Head of caudate nucleus (tissue), 42 donors: ENCODE measurements around the gene STARD4.
A peak's percentile ranks its signal among the peaks of the same experiment; 100 is the strongest.

Experiments used
- DNase-seq, 42 donors: peaks; one replicate each; pipeline versions ENCODE4 v3.0.0 to v3.0.0-alpha.2; 2020 to 2021; ENCODE audit warnings: mixed read lengths in 7 of 42
- intact Hi-C: fragments of 100-400 bp; cut with DNase I; formaldehyde crosslinking; loops from one replicate; pipeline ENCODE4 v1.15.0; 2022

Gene STARD4

DNA sequence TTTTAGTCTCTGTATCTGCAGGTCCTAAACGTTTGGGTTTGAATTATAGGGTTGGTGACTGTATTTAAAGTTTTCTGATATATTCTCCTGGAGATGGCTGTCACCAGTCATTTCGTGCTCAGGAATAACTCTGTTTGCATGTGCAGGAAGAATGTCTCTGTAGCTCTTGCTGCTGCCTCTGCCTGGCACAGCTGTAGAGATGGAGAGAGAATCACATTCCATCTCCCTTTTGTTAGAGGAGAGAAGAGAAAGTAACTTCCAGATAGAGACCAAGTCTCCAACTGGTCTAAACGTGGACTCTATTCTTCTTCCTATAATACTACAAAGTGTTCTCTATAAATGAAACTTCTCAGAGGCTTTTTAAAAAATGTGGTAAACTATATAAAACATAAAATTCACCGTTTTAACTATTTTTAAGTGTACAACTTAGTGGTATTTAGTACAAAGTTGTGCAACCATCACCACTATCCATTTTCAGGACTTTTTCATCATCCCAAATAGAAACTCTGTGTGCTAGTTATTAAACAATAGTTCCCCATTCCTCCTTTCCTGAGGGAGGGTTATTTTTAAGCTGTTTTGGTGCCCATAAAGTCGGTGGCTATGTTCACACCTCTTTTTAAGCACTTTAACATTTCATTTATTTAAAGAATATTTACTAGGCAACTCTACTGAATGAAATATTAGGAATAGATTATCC is 20.7 kb upstream of the STARD4 start:
- intact Hi-C loops: no loop called here

DNA sequence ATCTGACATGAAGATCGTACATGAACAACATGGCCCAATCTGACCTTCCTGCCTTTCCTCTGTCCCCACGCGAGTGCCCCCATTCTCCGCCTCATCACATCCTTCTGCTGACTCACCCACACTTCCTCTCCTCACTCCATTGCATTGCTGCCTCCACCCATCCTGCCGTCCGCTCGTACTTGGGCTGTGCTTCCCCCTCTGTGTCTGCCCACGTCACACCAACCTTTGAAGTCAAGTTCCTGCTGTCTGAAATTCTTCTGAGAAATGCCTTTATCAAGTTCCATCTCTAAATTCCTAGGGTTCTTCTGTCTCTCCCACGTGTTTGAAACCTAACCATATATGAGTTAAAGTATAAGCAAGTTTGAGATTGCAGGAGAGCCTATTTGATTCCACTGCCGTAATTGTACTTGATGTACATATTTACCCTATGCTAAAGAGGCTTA is 18.0 kb upstream of the STARD4 start:
- DNase-seq: peak in 18 of 42 donors; percentile 4 to 58 (median 24)
- intact Hi-C loops: no loop called here

More for the DNA sequence above, 20.7 kb upstream of the STARD4 start:
- no peak for DNase-seq

- DNase-seq: no peak
- intact Hi-C loops: no loop called here
Observed at GRCh38 chr5:111528056-111528455, 15.7 kb upstream of the STARD4 start.

DNA sequence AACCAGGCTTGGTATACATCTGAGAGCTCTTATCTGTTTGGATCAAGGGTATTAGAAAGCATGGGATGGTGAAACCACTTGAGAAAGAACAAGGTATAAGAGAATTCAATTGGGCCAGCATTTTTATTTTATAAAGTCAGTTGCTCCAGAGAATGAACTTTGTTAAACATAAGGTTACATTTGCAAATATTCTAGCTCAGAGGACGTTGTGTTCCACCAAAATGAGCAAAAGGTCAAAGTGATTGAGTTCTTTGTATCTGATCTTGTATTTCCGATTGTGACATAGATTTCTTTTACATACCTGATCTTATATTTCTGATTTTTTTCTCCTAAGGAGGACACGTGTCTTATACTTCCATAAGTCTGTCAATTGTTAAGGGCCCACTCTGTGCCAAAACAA is 8.6 kb upstream of the STARD4 start:
- intact Hi-C loops: no loop called here
- no peak for DNase-seq

GRCh38 chr5:111518777-111519176 is 6.4 kb upstream of the STARD4 start:
- intact Hi-C loops: no loop called here
- no peak for DNase-seq

DNA sequence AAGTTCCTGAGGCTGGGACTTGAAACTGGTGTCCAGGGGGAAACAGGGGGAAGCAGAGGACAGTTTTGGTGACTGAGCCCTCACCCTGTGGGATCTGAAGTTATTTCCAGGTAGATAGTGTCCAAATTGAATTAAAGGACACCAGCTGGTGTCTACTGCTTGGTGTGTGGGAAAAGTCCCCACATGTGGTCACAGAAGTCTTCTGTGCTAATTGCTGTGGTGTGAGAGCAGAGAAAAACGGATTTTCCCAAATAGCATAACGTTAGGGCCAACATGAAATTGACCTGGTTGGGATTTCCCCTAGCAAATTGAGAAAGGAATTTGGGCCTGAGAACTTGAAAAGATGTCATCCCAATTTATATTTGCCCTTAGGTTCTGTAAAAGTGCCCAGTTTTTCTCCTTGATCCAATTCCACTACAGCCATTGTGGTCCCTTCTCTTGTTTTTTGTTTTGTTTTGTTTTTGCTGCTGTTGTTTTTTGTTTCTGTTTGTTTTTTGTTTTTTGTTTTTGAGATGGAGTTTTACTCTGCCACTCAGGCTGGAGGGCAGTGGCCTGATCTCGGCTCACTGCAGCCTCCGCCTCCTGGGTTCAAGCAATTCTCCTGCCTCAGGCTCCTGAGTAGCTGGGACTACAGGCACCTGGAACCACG is 5.6 kb upstream of the STARD4 start:
- DNase-seq: no peak
- intact Hi-C loops: no loop called here

DNA sequence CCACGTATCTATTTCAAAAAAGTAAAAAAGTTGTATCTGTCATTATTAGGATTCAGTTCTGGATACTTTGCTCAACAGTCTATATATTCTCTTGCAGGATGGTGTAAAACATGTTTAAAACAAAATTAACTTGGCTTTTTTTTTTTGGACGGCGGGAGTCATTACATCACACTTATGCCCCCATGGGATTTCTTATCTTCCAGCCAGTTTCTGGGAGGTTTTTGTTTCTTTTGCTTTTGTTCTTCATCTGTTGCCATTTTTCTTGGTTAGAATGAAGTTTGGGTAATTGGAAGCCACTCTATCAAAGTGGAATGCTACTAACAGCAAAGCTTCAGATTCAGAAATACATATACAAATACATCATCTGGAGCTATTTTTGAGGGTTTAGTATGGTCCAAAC is 1.8 kb upstream of the STARD4 start:
- intact Hi-C loops: no loop called here

DNA sequence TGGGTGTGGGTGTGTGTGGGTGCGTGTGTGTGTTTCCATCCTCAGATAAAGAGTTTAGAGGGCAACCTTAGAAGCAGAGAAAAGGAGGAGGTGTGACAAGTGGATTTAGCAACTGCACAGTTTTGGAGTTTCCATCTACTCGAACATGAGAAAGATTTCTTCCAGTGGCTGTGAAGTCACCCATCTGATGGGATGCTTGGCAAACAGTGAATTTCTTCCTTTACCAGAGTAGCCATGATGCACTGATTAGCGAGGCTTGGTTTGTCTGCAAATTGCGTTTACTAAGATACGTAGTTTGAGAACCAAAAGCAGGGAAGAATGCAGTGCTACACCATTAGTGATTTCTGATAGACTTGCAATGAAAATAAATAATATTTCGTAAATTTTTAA is 791 bp upstream of the STARD4 start:
- intact Hi-C loops: no loop called here
- DNase-seq: peak in 3 of 42 donors; percentile 5 to 21 (median 8)

More for the DNA sequence above, 1.8 kb upstream of the STARD4 start:
- no peak for DNase-seq

DNA sequence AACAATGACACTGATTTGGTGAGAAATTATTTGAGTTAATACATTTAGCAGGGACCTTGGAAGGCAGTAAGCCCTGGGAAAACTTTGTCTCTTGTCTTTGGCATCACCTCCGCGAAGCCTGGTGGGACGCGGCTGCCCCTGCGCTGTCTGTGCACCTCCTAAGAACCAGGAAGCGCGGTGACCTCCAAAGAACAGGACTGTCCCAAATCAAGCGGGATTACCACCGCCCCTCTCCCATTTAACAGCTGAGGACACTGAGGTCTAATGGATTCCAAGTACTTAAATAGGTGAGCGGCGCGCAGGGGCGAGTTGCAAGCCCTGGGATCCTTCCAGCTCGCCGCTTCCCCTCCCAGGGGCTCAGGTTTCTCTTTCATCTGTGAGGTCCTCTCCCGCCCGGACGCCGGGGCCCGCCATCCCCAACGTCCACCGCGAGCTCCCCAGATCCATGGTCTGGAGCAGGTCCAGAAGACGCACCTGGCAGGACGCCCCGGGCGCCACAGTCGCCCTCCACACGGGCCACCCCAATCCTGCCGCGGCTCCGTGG is 432 bp downstream of the STARD4 start:
- intact Hi-C loops: no loop called here
- peak in 20 of 42 donors; percentile 16 to 44 (median 30) for DNase-seq

- peak in 3 of 42 donors; percentile 2 to 14 (median 6) for DNase-seq
- intact Hi-C loops: no loop called here
Observed at GRCh38 chr5:111511174-111511830, 1.0 kb downstream of the STARD4 start.

GRCh38 chr5:111509119-111509518 is 3.2 kb downstream of the STARD4 start:
- no peak for DNase-seq
- intact Hi-C loops: no loop called here

- no peak for DNase-seq
- intact Hi-C loops: no loop called here
Observed at GRCh38 chr5:111507276-111507675, 5.1 kb downstream of the STARD4 start.

GRCh38 chr5:111505096-111505495 is 7.2 kb downstream of the STARD4 start:
- no peak for DNase-seq
- intact Hi-C loops: no loop called here

- DNase-seq: no peak
- intact Hi-C loops: no loop called here
Observed at GRCh38 chr5:111502956-111503355, 9.4 kb downstream of the STARD4 start.

- DNase-seq: no peak
- intact Hi-C loops: no loop called here
Observed at GRCh38 chr5:111498346-111498745, 14.0 kb downstream of the STARD4 start.

DNA sequence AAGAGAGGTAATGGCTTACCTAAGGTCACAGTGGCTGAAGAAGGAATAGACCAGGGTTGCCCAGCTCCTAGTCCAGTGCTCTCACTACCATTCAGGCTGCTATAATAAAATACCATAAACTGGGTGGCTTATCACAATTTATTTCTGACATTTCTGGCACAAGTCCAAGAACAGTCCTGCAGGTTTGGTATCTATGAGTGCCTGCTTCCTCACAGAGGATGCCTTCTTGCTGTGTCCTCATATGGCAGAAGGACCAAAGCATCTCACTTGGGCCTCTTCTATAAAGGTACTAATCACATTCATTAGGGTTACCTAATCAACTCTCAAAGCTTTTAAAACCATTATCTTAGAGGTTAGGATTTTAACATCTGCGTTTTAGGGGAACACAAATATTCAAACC is 17.2 kb downstream of the STARD4 start:
- intact Hi-C loops: no loop called here
- DNase-seq: no peak

DNA sequence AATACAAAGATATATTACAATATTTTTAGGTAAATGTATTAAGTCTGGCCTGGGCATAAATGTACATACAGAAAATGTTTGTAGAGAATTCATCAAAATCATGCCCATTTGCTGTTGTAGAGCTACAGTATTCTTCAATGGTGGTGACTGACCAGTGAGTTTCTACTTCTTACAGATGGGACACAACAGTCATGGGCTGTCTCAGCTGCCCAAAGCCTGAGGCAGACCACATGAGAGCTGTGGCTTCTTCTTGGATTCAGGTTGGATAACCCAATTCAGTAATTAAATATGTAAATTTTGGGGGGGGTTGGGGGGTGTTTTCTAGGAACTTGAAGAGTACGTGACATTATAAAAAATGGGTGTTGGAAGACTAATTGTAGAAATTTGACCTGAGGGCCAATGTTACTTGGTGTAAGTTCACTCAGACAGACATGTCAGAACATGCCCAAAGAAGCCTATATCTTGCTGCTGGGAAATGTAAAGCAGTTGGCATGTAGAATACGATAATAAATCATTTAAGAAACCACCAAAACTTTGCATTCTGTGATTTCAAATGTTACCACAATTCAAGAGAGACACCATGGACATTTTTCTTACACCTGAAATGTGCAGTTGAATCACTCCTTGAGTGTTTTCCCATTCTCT is 17.9 kb downstream of the STARD4 start:
- DNase-seq: no peak
- intact Hi-C loops: no loop called here

- intact Hi-C loops: no loop called here
- no peak for DNase-seq
Observed at GRCh38 chr5:111493031-111493430, 19.3 kb downstream of the STARD4 start.

- intact Hi-C loops: no loop called here
Observed at GRCh38 chr5:111488353-111488752, 24.0 kb downstream of the STARD4 start.

GRCh38 chr5:111486926-111487325 is 25.4 kb downstream of the STARD4 start:
- DNase-seq: no peak
- intact Hi-C loops: no loop called here

More at GRCh38 chr5:111488353-111488752, 24.0 kb downstream of the STARD4 start:
- DNase-seq: no peak
